HG02759 (cell line): ENCODE measurements around the gene SMKR1.
"Not testable (repeated sequence)": the region's sequence is repeated elsewhere in the genome, so short reads cannot be mapped to it uniquely, and the experiment has no call there.

Experiments used
- ATAC-seq: cut with Tn5 transposase; IDR thresholded peaks from one replicate; pipeline ENCODE4 v1.9.1; 2021; ENCODE audit warnings: mild to moderate bottlenecking, moderate library complexity; ENCODE audit not compliant: unreplicated experiment

SMKR1 gene

DNA sequence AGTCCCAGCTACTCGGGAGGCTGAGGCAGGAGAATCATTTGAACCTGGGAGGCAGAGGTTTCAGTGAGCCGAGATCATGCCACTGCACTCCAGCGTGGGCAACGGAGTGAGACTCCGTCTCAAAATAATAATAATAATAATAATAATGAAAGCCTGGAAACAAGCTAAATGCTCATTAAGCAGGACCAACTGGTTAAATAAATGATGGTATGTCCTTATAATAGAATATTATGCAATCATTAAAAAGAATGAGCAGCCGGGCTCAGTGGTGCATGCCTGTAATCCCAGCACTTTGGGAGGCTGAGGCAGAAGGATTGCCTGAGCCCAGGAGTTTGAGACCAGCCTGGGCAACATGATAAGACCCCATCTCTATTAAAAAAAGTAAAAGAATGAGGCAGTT lies 21.0 kb upstream of the SMKR1 start:
- ATAC-seq, result not testable (repeated sequence)

DNA sequence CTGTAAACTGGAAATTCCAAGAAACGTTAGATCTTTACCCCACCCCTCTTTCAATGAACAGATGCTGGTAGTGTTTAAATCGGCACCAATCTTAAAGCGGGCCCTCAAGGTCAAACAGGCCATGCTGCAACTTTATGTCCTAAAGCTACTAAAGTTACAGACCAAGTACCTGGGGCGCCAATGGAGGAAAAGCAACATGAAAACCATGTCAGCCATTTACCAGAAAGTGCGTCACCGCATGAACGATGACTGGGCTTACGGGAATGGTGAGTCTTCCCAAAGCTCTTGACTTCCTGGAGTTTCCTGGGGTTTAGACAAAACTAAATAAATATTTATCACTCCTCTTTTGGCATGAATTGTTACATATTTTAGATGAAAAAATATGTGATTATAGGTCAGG lies 19.6 kb upstream of the SMKR1 start:
- ATAC-seq, result no peak

- no peak for ATAC-seq
Observed at GRCh38 chr7:129489491-129489890, 12.8 kb upstream of the SMKR1 start.

DNA sequence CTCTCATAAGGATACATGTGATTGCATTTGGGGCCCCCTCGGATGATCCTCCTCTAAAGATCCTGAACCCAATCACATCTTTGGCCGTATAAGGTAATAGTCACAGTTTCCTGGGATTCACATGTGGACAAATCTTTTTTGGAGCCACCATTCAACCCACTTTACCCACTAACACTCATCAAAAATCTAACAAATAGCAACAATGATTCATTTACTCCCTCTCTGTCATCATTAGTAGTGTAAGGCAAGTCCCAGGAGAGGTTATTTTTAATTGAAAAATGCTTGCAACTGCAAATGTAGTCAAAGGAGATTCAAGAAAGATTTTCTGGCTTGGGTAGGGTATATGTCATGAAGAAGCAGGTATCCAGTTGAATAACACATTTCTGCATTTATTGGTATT lies 9.9 kb upstream of the SMKR1 start:
- ATAC-seq, result no peak

DNA sequence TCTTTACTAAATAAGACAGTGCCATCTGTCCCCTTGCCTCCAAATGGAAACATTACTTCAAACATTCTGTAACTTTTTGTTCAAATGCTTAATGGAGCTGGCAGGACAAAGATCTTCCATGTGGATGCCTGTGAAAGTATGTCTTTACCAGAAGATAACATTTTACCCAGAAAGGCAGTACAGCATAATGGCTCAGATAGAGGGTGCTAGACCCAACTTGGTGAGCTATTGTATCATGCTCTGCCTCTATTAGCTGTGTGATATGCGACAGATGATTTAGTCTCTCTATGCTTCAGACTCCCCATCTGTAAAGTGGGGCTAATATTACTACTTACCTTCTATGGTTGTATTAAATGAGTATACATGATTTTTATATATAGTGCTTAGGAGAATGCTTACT lies 8.8 kb upstream of the SMKR1 start:
- peak; percentile 40 for ATAC-seq

DNA sequence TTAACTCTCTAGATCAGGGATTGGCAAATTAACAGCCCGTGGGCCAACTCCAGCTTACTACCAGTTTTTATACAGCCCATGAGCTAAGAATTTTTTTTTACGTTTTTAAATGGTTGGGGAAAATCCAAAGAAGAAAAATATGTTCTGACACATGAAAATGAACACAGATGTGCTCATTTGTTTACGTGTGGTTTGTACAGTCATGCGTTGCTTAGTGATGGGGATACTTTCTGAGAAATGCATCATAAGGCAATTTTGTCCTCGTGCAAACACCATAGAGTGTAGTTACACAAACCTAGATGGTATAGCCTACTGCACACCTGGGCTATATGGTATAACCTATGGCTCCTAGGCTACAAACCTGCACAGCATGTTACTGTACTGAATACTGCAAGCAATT lies 8.3 kb upstream of the SMKR1 start:
- peak; percentile 85 for ATAC-seq

DNA sequence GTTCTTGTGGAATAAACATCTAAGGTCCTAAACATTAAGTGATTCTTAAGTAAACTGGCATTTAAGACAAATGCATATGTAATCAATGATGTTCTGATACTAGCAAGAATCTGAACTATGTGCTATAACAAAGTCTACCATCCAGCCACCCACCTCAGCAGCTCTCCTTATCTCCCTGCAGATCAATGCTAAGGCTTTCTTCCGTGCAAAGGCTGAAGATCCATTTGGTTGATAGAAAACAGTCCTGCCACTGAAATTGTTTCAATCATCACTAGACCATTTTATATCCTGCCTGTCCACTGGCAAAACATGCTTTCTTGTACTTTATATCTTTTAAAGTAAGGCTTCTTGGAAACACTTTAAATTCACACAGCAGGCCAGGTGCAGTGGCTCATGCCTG lies 6.3 kb upstream of the SMKR1 start:
- no peak for ATAC-seq

GRCh38 chr7:129496653-129497052 lies 5.7 kb upstream of the SMKR1 start:
- no peak for ATAC-seq

DNA sequence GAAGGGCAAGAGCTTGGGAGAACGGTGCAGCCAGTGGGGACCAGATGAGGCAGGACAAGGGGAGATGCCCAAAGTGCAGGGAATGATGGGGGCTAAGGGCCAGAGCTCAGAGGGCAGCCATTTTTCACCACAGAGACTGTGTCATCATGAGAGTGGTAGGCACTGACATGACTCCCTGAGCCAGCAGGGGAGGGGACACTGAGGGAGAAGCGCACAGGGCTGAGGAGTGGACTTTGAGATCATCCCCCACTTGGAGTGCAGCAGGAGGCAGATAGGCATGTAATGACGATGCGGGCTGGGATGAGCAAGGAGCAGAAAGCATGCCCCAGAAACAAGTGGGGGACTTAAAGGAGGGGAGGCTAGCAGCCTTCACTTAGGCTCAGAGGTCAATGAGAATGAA lies 5.2 kb upstream of the SMKR1 start:
- ATAC-seq, result no peak

GRCh38 chr7:129498021-129498420 lies 4.3 kb upstream of the SMKR1 start:
- ATAC-seq, result no peak

DNA sequence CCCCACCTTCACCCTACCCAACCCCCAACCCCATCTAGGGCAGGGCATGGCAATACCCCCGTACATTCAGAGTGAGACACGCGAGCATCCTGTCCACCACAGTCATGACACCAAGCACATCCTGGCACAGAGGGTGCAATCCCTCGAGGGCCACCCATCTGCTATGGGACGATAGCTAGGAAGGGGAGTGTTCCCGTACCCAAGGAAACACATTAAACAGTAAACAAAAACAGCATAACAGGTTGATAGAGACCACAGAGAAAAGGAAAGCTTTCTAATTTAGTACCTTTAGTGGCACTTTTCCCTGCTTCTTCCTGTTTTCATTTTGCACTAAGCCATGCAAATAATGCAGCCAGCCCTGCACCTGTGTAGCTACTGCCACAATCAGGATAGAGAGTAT lies 2.3 kb upstream of the SMKR1 start:
- ATAC-seq, result no peak

- ATAC-seq, result peak; percentile 10
Observed at GRCh38 chr7:129502708-129503685, 666 bp downstream of the SMKR1 start.

DNA sequence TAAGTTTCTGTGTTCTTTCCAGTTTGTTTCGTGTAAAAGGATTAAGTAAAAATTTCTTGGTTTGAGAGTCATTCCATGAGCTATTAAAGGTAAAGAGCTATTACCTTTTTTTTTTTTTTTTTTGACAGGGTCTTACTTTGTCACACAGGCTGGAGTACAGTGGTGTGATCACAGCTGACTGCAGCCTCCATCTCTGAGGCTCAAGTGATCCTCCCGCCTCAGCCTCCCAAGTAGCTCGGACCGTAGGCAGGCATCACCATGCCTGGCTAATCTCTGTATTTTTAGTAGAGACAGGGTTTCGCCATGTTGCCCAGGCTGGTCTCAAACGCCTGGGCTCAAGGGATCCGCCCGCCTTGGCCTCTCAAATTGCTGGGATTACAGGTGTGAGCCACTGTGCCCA lies 1.4 kb downstream of the SMKR1 start:
- no peak for ATAC-seq

DNA sequence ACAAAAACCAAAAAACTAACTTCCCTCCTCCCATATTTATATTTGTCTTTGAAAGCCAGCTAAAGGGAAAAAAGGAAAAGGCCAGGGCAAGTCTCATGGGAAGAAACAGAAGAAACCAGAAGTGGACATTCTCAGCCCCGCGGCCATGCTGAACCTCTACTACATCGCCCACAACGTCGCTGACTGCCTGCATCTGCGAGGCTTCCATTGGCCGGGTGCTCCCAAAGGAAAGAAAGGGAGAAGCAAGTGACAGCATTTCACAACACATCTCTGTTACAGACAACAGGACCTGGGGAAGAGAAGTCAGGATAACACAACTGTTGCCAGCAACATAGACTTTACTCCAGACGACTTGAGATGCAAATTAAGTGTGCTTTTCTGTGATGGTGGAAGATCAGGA lies 9.9 kb downstream of the SMKR1 start:
- ATAC-seq, result no peak

DNA sequence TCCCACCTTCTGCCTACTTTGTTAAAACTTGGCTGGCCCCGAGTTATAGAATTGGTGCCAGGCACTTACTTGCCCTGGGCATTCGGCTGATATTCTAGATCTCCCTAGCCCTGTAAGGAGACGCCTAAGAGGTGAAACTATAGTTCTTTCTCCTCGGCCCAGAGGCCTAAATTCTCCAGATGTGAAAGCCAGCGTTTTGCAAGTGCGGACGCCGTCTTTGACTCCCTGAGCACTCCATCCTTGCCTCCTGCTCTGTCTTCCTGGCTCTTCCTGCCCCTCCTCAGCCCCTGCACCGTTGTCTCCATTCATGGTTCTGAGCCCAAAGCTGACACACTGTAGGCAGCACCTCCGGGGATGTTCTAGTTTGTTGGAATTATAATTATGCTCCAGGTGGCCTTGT lies 11.2 kb downstream of the SMKR1 start:
- ATAC-seq, result no peak

GRCh38 chr7:129514683-129515082 lies 12.4 kb downstream of the SMKR1 start:
- ATAC-seq, result no peak

DNA sequence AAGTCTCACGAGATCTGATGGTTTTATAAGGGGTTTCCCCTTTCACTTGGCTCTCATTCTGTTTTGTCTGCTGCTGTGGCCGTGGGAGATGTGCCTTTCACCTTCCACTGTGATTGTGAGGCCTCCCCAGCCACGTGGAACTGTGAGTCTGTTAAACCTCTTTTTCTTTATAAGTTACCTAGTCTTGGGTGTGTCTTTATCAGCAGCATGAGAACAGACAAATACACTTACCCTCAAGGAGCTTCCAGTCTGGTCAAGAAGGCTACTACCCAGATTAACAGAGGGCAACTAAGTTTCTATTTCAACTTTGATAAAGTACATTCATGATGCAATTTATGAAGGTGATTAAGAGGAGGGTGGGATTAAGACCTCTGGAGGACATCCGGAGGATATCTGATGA lies 13.1 kb downstream of the SMKR1 start:
- ATAC-seq, result no peak

GRCh38 chr7:129517931-129518330 lies 15.6 kb downstream of the SMKR1 start:
- ATAC-seq, result no peak

DNA sequence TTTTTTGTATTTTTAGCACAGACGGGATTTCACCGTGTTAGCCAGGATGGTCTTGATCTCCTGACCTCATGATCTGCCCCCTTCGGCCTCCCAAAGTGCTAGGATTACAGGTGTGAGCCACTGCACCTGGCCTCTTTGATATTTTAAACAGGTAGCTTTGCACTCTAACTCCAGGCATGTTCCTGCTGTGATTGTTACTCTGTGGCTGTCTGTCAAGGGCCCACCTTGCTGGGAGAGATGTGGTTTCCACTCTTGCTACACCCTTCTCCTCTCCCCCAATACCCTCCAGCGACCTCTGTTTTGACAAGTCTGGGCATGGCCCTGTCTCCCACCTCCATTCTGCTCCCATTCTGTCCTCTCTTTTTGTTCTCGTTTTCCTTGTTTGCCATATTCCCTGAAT lies 17.1 kb downstream of the SMKR1 start:
- ATAC-seq, result no peak

DNA sequence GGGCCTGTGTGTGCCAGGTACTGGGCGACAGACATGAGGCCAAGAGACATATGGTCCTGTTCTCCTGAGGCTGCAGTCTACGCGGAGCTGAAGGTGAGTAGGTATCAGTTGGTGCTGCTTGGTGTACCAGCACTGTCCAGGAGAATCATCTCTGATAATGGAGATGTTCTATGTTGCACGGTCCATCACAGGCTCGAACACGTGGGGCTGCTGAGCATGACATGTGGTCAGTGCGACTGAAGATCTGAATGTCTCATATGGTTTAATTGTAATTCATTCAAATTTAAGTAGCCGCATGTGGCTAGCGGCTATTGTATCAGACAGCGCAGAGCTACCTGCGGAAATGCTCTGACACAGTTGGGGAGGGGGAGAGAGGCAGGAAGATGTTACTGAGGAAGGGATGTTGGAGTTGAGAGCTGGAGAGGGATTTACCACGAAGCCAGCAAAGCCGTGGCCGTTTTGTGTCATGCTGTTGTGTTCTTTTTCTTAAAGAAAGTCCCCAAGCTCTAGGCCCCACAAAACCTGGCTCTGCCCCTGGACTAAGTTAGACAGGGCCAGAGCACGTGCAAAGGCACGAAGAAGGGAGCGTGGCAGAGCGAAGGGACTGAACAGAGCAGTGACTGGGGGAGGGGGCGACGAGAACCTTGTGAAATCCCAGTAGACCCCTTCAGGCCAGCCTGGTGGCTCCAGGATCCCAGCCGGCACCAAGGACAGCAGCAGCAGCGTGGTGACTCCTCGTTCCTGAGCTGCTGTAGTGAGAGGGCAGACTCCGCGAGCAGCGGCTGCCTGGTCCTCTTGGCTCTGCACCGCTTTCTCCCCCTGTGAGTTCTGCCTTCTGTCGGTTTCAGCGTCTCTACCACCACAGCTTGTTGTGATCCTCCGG lies 20.0 kb downstream of the SMKR1 start:
- ATAC-seq, result no peak

- no peak for ATAC-seq
Observed at GRCh38 chr7:129522971-129523340, 20.6 kb downstream of the SMKR1 start.

DNA sequence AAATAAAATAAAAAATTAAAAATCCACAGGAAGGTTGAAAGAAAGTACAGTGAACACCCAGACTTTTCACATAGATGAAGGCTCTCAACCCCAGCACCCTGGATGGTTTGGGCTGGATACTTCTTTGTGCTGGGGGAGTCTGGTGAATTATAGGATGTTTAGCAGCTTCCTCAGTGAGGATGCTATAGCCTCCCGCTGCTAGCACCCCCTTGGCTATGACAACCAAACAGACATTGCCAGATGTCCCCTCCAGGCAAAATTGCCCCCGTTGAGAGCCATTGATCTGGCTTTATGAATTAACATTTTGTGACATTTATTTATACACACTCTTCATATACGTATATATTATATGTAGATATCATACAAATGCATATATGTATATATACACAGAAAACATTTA lies 21.6 kb downstream of the SMKR1 start:
- no peak for ATAC-seq
